ENCODE results near the gene ADAM10.

Gene ADAM10

GRCh38 chr15:58582160-58582559, 167.3 kb downstream of the ADAM10 start:
- no peak for DNase-seq (ENCODE audit: low read depth in 2 of 2)

GRCh38 chr15:58576657-58577056, 172.8 kb downstream of the ADAM10 start:
- DNase-seq (ENCODE audit: low read depth in 2 of 2) = no peak

- no peak for DNase-seq (ENCODE audit: low read depth in 2 of 2)
Observed at GRCh38 chr15:58575045-58575786, 174.3 kb downstream of the ADAM10 start.

- DNase-seq (ENCODE audit: low read depth in 2 of 2) = no peak
Observed at GRCh38 chr15:58574631-58575030, 174.9 kb downstream of the ADAM10 start.

- DNase-seq (ENCODE audit: low read depth in 2 of 2) = no peak
Observed at GRCh38 chr15:58573270-58573669, 176.2 kb downstream of the ADAM10 start.

- DNase-seq (ENCODE audit: low read depth in 2 of 2) = no peak
Observed at GRCh38 chr15:58572521-58572920, 177.0 kb downstream of the ADAM10 start.

- DNase-seq (ENCODE audit: low read depth in 2 of 2) = no peak
Observed at GRCh38 chr15:58571491-58571890, 178.0 kb downstream of the ADAM10 start.

GRCh38 chr15:58569455-58569854, 180.1 kb downstream of the ADAM10 start:
- no peak for DNase-seq (ENCODE audit: low read depth in 2 of 2)

- DNase-seq (ENCODE audit: low read depth in 2 of 2) = no peak
Observed at GRCh38 chr15:58568157-58568571, 181.3 kb downstream of the ADAM10 start.

- no peak for DNase-seq (ENCODE audit: low read depth in 2 of 2)
Observed at GRCh38 chr15:58566029-58566428, 183.5 kb downstream of the ADAM10 start.

GRCh38 chr15:58565619-58566018, 183.9 kb downstream of the ADAM10 start:
- no peak for DNase-seq (ENCODE audit: low read depth in 2 of 2)

- DNase-seq (ENCODE audit: low read depth in 2 of 2) = no peak
Observed at GRCh38 chr15:58564981-58565380, 184.5 kb downstream of the ADAM10 start.

- DNase-seq (ENCODE audit: low read depth in 2 of 2) = no peak
Observed at GRCh38 chr15:58562135-58562534, 187.4 kb downstream of the ADAM10 start.

- DNase-seq (ENCODE audit: low read depth in 2 of 2) = no peak
Observed at GRCh38 chr15:58561321-58561720, 188.2 kb downstream of the ADAM10 start.

GRCh38 chr15:58559904-58560588, 189.5 kb downstream of the ADAM10 start:
- DNase-seq (ENCODE audit: low read depth in 2 of 2) = no peak

- DNase-seq (ENCODE audit: low read depth in 2 of 2) = no peak
Observed at GRCh38 chr15:58558777-58559176, 190.7 kb downstream of the ADAM10 start.

GRCh38 chr15:58556541-58556940, 193.0 kb downstream of the ADAM10 start:
- DNase-seq (ENCODE audit: low read depth in 2 of 2) = no peak

GRCh38 chr15:58556028-58556361, 193.5 kb downstream of the ADAM10 start:
- DNase-seq (ENCODE audit: low read depth in 2 of 2) = no peak

GRCh38 chr15:58555162-58556027, 194.1 kb downstream of the ADAM10 start:
- no peak for DNase-seq (ENCODE audit: low read depth in 2 of 2)

GRCh38 chr15:58554758-58555157, 194.7 kb downstream of the ADAM10 start:
- no peak for DNase-seq (ENCODE audit: low read depth in 2 of 2)

GRCh38 chr15:58553365-58553918, 196.1 kb downstream of the ADAM10 start:
- no peak for DNase-seq (ENCODE audit: low read depth in 2 of 2)
